T-helper 17 cell (primary cell): Measurements from ENCODE around the gene CTAGE9. TPM values are rescaled to one million over a fixed set of nuclear protein-coding genes. Genes with fewer than 3 reads are reported as not detected.

Experiments
- ATAC-seq: fragments of 150-1000 bp; cut with Tn5 transposase; 2 replicates; pipeline ENCODE4 v1.10.0; 2021; ENCODE audit warnings: mild to moderate bottlenecking, moderate library complexity
- DNase-seq, 3 donors: peaks; one replicate each; pipeline versions ENCODE4 v3.0.0 to v3.0.0-alpha.2; 2020 to 2021
- H3K9me3 ChIP-seq: one replicate; pipeline ENCODE4 v1.7.0; 2013; ENCODE audit warnings: low read length, mild to moderate bottlenecking; ENCODE audit not compliant: control insufficient read depth, poor library complexity, severe bottlenecking
- H3K27ac Mint-ChIP-seq: one replicate; pipeline ENCODE4 v1.8.0; 2022; ENCODE audit warnings: mild to moderate bottlenecking, moderate library complexity, mixed read lengths
- H3K27me3 Mint-ChIP-seq: one replicate; pipeline ENCODE4 v1.8.0; 2022; ENCODE audit warnings: mixed read lengths
- H3K36me3 Mint-ChIP-seq: one replicate; pipeline ENCODE4 v1.8.0; 2022; ENCODE audit warnings: low read depth, mixed read lengths
- H3K4me1 Mint-ChIP-seq: one replicate; pipeline ENCODE4 v1.8.0; 2022; ENCODE audit warnings: mild to moderate bottlenecking, mixed read lengths
- H3K4me3 Mint-ChIP-seq: one replicate; pipeline ENCODE4 v1.8.0; 2022; ENCODE audit warnings: mild to moderate bottlenecking, moderate library complexity, mixed read lengths
- total RNA-seq, 4 donors: library from RNA in 2 of 4; stranded (reverse) in 2 of 4; gene quantifications; one replicate each; pipeline ENCODE4 v1.2.3 and lab custom pipeline; 2022 to 2026

CTAGE9 gene
- total RNA-seq, 2 donors from 2014 or later = not detected

GRCh38 chr6:131741688-131742393, 31.0 kb upstream of the CTAGE9 start:
- H3K9me3 ChIP-seq = no peaks in the 10 kb centered on the region
- Mint-ChIP-seq H3K27ac (no peak overlapping the region), H3K4me1 (no peaks in the 10 kb centered on the region), H3K27me3 (peaks cover 9% of the 10 kb centered on the region), H3K4me3 (no peak overlapping the region), H3K36me3 (no peaks in the 10 kb centered on the region)
- ATAC-seq = no peak
- DNase-seq = no peak

- DNase-seq = no peak
- Mint-ChIP-seq H3K36me3 (no peaks in the 10 kb centered on the region), H3K4me3 (no peak overlapping the region), H3K27ac (no peak overlapping the region), H3K27me3 (peaks cover 9% of the 10 kb centered on the region), H3K4me1 (no peaks in the 10 kb centered on the region)
- H3K9me3 ChIP-seq = no peaks in the 10 kb centered on the region
- no peak for ATAC-seq
Observed at GRCh38 chr6:131740161-131740560, 29.3 kb upstream of the CTAGE9 start.

GRCh38 chr6:131739136-131739535, 28.3 kb upstream of the CTAGE9 start:
- no peaks in the 10 kb centered on the region for H3K36me3 Mint-ChIP-seq
- H3K9me3 ChIP-seq = no peaks in the 10 kb centered on the region
- H3K27ac Mint-ChIP-seq = no peak overlapping the region
- H3K27me3 Mint-ChIP-seq = peaks cover 9% of the 10 kb centered on the region
- no peaks in the 10 kb centered on the region for H3K4me1 Mint-ChIP-seq
- no peak for DNase-seq
- no peak for ATAC-seq
- H3K4me3 Mint-ChIP-seq = no peak overlapping the region

GRCh38 chr6:131736811-131737210, 26.0 kb upstream of the CTAGE9 start:
- H3K27me3 Mint-ChIP-seq = no peaks in the 10 kb centered on the region
- no peaks in the 10 kb centered on the region for H3K36me3 Mint-ChIP-seq
- no peaks in the 10 kb centered on the region for H3K4me1 Mint-ChIP-seq

GRCh38 chr6:131736003-131736596, 25.3 kb upstream of the CTAGE9 start:
- ATAC-seq = no peak
- DNase-seq = no peak
- H3K9me3 ChIP-seq = no peaks in the 10 kb centered on the region
- H3K27ac Mint-ChIP-seq = no peak overlapping the region
- no peak overlapping the region for H3K4me3 Mint-ChIP-seq
- no peaks in the 10 kb centered on the region for H3K4me1 Mint-ChIP-seq
- no peaks in the 10 kb centered on the region for H3K27me3 Mint-ChIP-seq
- no peaks in the 10 kb centered on the region for H3K36me3 Mint-ChIP-seq

More at GRCh38 chr6:131736811-131737210, 26.0 kb upstream of the CTAGE9 start:
- no peaks in the 10 kb centered on the region for H3K9me3 ChIP-seq
- H3K4me3 Mint-ChIP-seq = no peak overlapping the region
- DNase-seq = no peak
- H3K27ac Mint-ChIP-seq = no peak overlapping the region
- no peak for ATAC-seq

- Mint-ChIP-seq H3K36me3 (no peaks in the 10 kb centered on the region), H3K4me3 (no peak overlapping the region), H3K27me3 (no peaks in the 10 kb centered on the region), H3K27ac (no peak overlapping the region), H3K4me1 (no peaks in the 10 kb centered on the region)
- H3K9me3 ChIP-seq = no peaks in the 10 kb centered on the region
- DNase-seq (no peak), ATAC-seq (no peak)
Observed at GRCh38 chr6:131733376-131734016, 22.7 kb upstream of the CTAGE9 start.

GRCh38 chr6:131731224-131731623, 20.4 kb upstream of the CTAGE9 start:
- H3K27ac Mint-ChIP-seq = no peak overlapping the region
- H3K27me3 Mint-ChIP-seq = no peaks in the 10 kb centered on the region
- DNase-seq (no peak), ATAC-seq (no peak)
- no peaks in the 10 kb centered on the region for H3K9me3 ChIP-seq
- no peak overlapping the region for H3K4me3 Mint-ChIP-seq
- H3K4me1 Mint-ChIP-seq = no peaks in the 10 kb centered on the region
- H3K36me3 Mint-ChIP-seq = no peaks in the 10 kb centered on the region

GRCh38 chr6:131730264-131730663, 19.4 kb upstream of the CTAGE9 start:
- DNase-seq = no peak
- H3K36me3 Mint-ChIP-seq = no peaks in the 10 kb centered on the region
- no peak overlapping the region for H3K27ac Mint-ChIP-seq
- no peaks in the 10 kb centered on the region for H3K9me3 ChIP-seq
- no peak for ATAC-seq
- H3K4me1 Mint-ChIP-seq = no peaks in the 10 kb centered on the region
- no peaks in the 10 kb centered on the region for H3K27me3 Mint-ChIP-seq
- H3K4me3 Mint-ChIP-seq = no peak overlapping the region

GRCh38 chr6:131729550-131729949, 18.7 kb upstream of the CTAGE9 start:
- H3K9me3 ChIP-seq = no peaks in the 10 kb centered on the region
- DNase-seq = no peak
- Mint-ChIP-seq H3K4me1 (no peaks in the 10 kb centered on the region), H3K36me3 (no peaks in the 10 kb centered on the region), H3K27me3 (no peaks in the 10 kb centered on the region), H3K4me3 (no peak overlapping the region), H3K27ac (no peak overlapping the region)
- no peak for ATAC-seq

- no peak overlapping the region for H3K4me3 Mint-ChIP-seq
- H3K9me3 ChIP-seq = no peaks in the 10 kb centered on the region
- DNase-seq (no peak), ATAC-seq (no peak)
- no peaks in the 10 kb centered on the region for H3K4me1 Mint-ChIP-seq
- no peaks in the 10 kb centered on the region for H3K36me3 Mint-ChIP-seq
- H3K27ac Mint-ChIP-seq = no peak overlapping the region
- H3K27me3 Mint-ChIP-seq = peaks cover 6% of the 10 kb centered on the region
Observed at GRCh38 chr6:131728296-131728939, 17.6 kb upstream of the CTAGE9 start.

- DNase-seq = no peak
- Mint-ChIP-seq H3K27me3 (peaks cover 6% of the 10 kb centered on the region), H3K36me3 (no peaks in the 10 kb centered on the region), H3K27ac (no peak overlapping the region), H3K4me3 (no peak overlapping the region), H3K4me1 (no peaks in the 10 kb centered on the region)
- no peak for ATAC-seq
- H3K9me3 ChIP-seq = no peaks in the 10 kb centered on the region
Observed at GRCh38 chr6:131727868-131728267, 17.1 kb upstream of the CTAGE9 start.

GRCh38 chr6:131727467-131727866, 16.6 kb upstream of the CTAGE9 start:
- H3K36me3 Mint-ChIP-seq = no peaks in the 10 kb centered on the region
- H3K27me3 Mint-ChIP-seq = peaks cover 6% of the 10 kb centered on the region
- no peak for DNase-seq
- H3K27ac Mint-ChIP-seq = no peak overlapping the region
- H3K9me3 ChIP-seq = no peaks in the 10 kb centered on the region
- ATAC-seq = no peak
- H3K4me1 Mint-ChIP-seq = no peaks in the 10 kb centered on the region
- no peak overlapping the region for H3K4me3 Mint-ChIP-seq

- Mint-ChIP-seq H3K4me1 (no peaks in the 10 kb centered on the region), H3K27me3 (peaks cover 6% of the 10 kb centered on the region), H3K36me3 (no peaks in the 10 kb centered on the region), H3K27ac (no peak overlapping the region), H3K4me3 (no peak overlapping the region)
- ATAC-seq = no peak
- no peaks in the 10 kb centered on the region for H3K9me3 ChIP-seq
- no peak for DNase-seq
Observed at GRCh38 chr6:131724114-131724513, 13.3 kb upstream of the CTAGE9 start.
